Calu3 (cell line): ENCODE data around the gene HCRT. TPM values are rescaled to one million over a fixed set of nuclear protein-coding genes. Genes with fewer than 3 reads are reported as not detected.

ENCODE experiments used
- total RNA-seq: library from RNA; stranded (reverse); gene quantifications from 2 replicates; pipeline ENCODE4 v1.2.3, GENCODE V29; 2022

The HCRT gene
- total RNA-seq, 1 experiment from 2014 or later: not detected

Other genes starting within 250 kb of the HCRT start
- gene CNP, start 218.7 kb downstream of the HCRT start, total RNA-seq: 144 and 156 TPM in 2 replicates
- 184 and 193 TPM in 2 replicates for gene DNAJC7, start 168.0 kb downstream of the HCRT start, total RNA-seq
- gene NKIRAS2, start 165.4 kb downstream of the HCRT start, total RNA-seq: 55.7 and 58.4 TPM in 2 replicates
- 4.2 and 4.5 TPM in 2 replicates for gene C17orf113, start 134.9 kb downstream of the HCRT start, total RNA-seq
- 4.0 and 6.3 TPM in 2 replicates for gene ZNF385C, start 87.0 kb downstream of the HCRT start, total RNA-seq
- 45.6 and 77.5 TPM in 2 replicates for gene DHX58, start 72.7 kb downstream of the HCRT start, total RNA-seq
- 94.7 and 100.0 TPM in 2 replicates for gene KAT2A, start 64.1 kb downstream of the HCRT start, total RNA-seq
- gene HSPB9, start 62.6 kb downstream of the HCRT start, total RNA-seq: 0.54 and 0.69 TPM in 2 replicates
- gene RAB5C, start 30.5 kb downstream of the HCRT start, total RNA-seq: 284 and 315 TPM in 2 replicates
- not detected in 2 replicates for gene KCNH4, start 4.3 kb downstream of the HCRT start, total RNA-seq
- gene GHDC, start 9.0 kb upstream of the HCRT start, total RNA-seq: 37.4 and 42.7 TPM in 2 replicates
- gene STAT5B, start 90.9 kb upstream of the HCRT start, total RNA-seq: 45.4 and 45.8 TPM in 2 replicates
- 3.1 and 3.9 TPM in 2 replicates for gene STAT5A, start 103.0 kb upstream of the HCRT start, total RNA-seq
- 183 and 196 TPM in 2 replicates for gene STAT3, start 203.0 kb upstream of the HCRT start, total RNA-seq
- 4.0 and 6.7 TPM in 2 replicates for gene CAVIN1, start 237.8 kb upstream of the HCRT start, total RNA-seq